Endodermal cell (in vitro differentiated cells): ENCODE results near the gene ADRB2. TPM values are rescaled to one million over a fixed set of nuclear protein-coding genes. Genes with fewer than 3 reads are reported as not detected.

ENCODE experiments used
- DNase-seq: peaks from one replicate; pipeline ENCODE4 v3.0.0-alpha.2; 2017
- H3K27ac ChIP-seq: 2 replicates; pipeline ENCODE4 v1.5.1; 2013; ENCODE audit warnings: mild to moderate bottlenecking, low read depth, low read length, moderate library complexity
- H3K27me3 ChIP-seq: 2 replicates; pipeline ENCODE4 v1.6.1; 2013; ENCODE audit warnings: mild to moderate bottlenecking, low read length, moderate library complexity; ENCODE audit not compliant: insufficient read depth, control insufficient read depth, poor library complexity, severe bottlenecking
- H3K36me3 ChIP-seq: 2 replicates; pipeline ENCODE4 v1.7.0; 2013; ENCODE audit warnings: mild to moderate bottlenecking, low read length, moderate library complexity; ENCODE audit not compliant: control insufficient read depth, insufficient read depth
- H3K4me1 ChIP-seq: one replicate; pipeline ENCODE4 v1.7.0; 2013; ENCODE audit warnings: low read length; ENCODE audit not compliant: control insufficient read depth, insufficient read depth
- H3K4me3 ChIP-seq: 2 replicates; pipeline ENCODE4 v1.5.1; 2013; ENCODE audit warnings: mild to moderate bottlenecking, low read length, moderate library complexity
- H3K9ac ChIP-seq: 2 replicates; pipeline ENCODE4 v1.6.1; 2013; ENCODE audit warnings: mild to moderate bottlenecking, low read length, moderate library complexity; ENCODE audit not compliant: poor library complexity, severe bottlenecking; ENCODE audit errors: extremely low read depth
- H3K9me3 ChIP-seq: 2 replicates; pipeline ENCODE4 v1.6.1; 2013; ENCODE audit warnings: mild to moderate bottlenecking, low read length, moderate library complexity; ENCODE audit not compliant: control insufficient read depth
- H3K27ac Mint-ChIP-seq: 2 replicates; pipeline ENCODE4 v1.8.0; 2020; ENCODE audit warnings: mixed read lengths
- H3K27me3 Mint-ChIP-seq: 2 replicates; pipeline ENCODE4 v1.8.0; 2021; ENCODE audit warnings: mild to moderate bottlenecking, mixed read lengths; ENCODE audit not compliant: insufficient read depth
- H3K36me3 Mint-ChIP-seq: 2 replicates; pipeline ENCODE4 v1.8.0; 2020; ENCODE audit warnings: low read depth, mixed read lengths
- H3K4me1 Mint-ChIP-seq: 2 replicates; pipeline ENCODE4 v1.8.0; 2020; ENCODE audit warnings: mixed read lengths
- H3K4me3 Mint-ChIP-seq: 2 replicates; pipeline ENCODE4 v1.8.0; 2020; ENCODE audit warnings: mild to moderate bottlenecking, moderate library complexity, mixed read lengths
- H3K9me3 Mint-ChIP-seq: 2 replicates; pipeline ENCODE4 v1.8.0; 2020; ENCODE audit warnings: mild to moderate bottlenecking, mixed read lengths
- CTCF ChIP-seq: fragments of 200-600 bp; sonication (generic); conservative IDR thresholded peaks from 2 replicates; pipeline ENCODE4 v1.5.0; 2021; ENCODE audit warnings: antibody characterized with exemption, mild to moderate bottlenecking
- WGBS, 2 experiments: methylation state at CpG; one replicate each; pipeline versions ENCODE4 v1.1.5 to v1.1.7; 2013; ENCODE audit warnings: missing lambda C conversion rate in 2 of 2, mixed read lengths in 1 of 2; ENCODE audit not compliant: insufficient coverage in 1 of 2, insufficient read length in 1 of 2; 5-methylcytosine and 5-hydroxymethylcytosine counted together
- total RNA-seq, 2 donors: library from RNA; stranded (reverse); fragmentation: NEBNext Ultra II Directional in 1 of 2; extraction: Animal tissue kit (Norgen Biotek cat#: 25700) in 1 of 2; gene quantifications; 2 replicates in 1 of 2; 3 replicates in 1 of 2; pipeline ENCODE4 v1.2.1, GENCODE V29; 2021

The ADRB2 gene
- total RNA-seq, 2 donors from 2014 or later: 0.20 to 0.42 TPM

- TF ChIP-seq CTCF: no peak
- Histone ChIP-seq H3K27me3 (no peaks in the 10 kb centered on the region), H3K27ac (no peak overlapping the region), H3K4me1 (no peaks in the 10 kb centered on the region), H3K9me3 (no peaks in the 10 kb centered on the region), H3K9ac (no peak overlapping the region), H3K4me3 (no peak overlapping the region), H3K36me3 (no peaks in the 10 kb centered on the region)
- no peaks in the 10 kb centered on the region for H3K36me3 Mint-ChIP-seq
- no peaks in the 10 kb centered on the region for H3K9me3 Mint-ChIP-seq
- peaks cover 8% of the 10 kb centered on the region for H3K27me3 Mint-ChIP-seq
- no peaks in the 10 kb centered on the region for H3K4me1 Mint-ChIP-seq
- DNase-seq: no peak
- H3K4me3 Mint-ChIP-seq: no peak overlapping the region
- no peak overlapping the region for H3K27ac Mint-ChIP-seq
These were observed 35.1 kb upstream of the ADRB2 start for GRCh38 chr5:148791334-148791667.

- Histone ChIP-seq H3K9ac (no peak overlapping the region), H3K36me3 (no peaks in the 10 kb centered on the region), H3K27ac (no peak overlapping the region), H3K27me3 (no peaks in the 10 kb centered on the region), H3K9me3 (no peaks in the 10 kb centered on the region), H3K4me3 (no peak overlapping the region), H3K4me1 (no peaks in the 10 kb centered on the region)
- H3K4me3 Mint-ChIP-seq: no peak overlapping the region
- 88% methylated on average over 2 of the region's 2 CpGs; no CpG with 5 or more reads in 1 of the 2 experiments for WGBS, 2 experiments
- H3K9me3 Mint-ChIP-seq: no peaks in the 10 kb centered on the region
- H3K27me3 Mint-ChIP-seq: peaks cover 8% of the 10 kb centered on the region
- no peaks in the 10 kb centered on the region for H3K4me1 Mint-ChIP-seq
- TF ChIP-seq CTCF: no peak
- no peak for DNase-seq
- no peaks in the 10 kb centered on the region for H3K36me3 Mint-ChIP-seq
- H3K27ac Mint-ChIP-seq: no peak overlapping the region
These were observed 34.7 kb upstream of the ADRB2 start for GRCh38 chr5:148791696-148792095.

GRCh38 chr5:148792744-148793143 lies 33.7 kb upstream of the ADRB2 start:
- Mint-ChIP-seq H3K36me3 (no peaks in the 10 kb centered on the region), H3K9me3 (no peaks in the 10 kb centered on the region), H3K27me3 (peaks cover 8% of the 10 kb centered on the region), H3K4me3 (no peak overlapping the region), H3K4me1 (no peaks in the 10 kb centered on the region), H3K27ac (no peak overlapping the region)
- Histone ChIP-seq H3K9me3 (no peaks in the 10 kb centered on the region), H3K4me1 (no peaks in the 10 kb centered on the region), H3K36me3 (no peaks in the 10 kb centered on the region), H3K4me3 (no peak overlapping the region), H3K27ac (no peak overlapping the region), H3K27me3 (no peaks in the 10 kb centered on the region), H3K9ac (no peak overlapping the region)
- 91 to 96% methylated on average over 2 to 4 of the region's 4 CpGs for WGBS, 2 experiments
- no peak for TF ChIP-seq CTCF
- no peak for DNase-seq
